GM21576 (cell line): Measurements from ENCODE around the gene SYN1.

Source experiments
- ATAC-seq: cut with Tn5 transposase; IDR thresholded peaks from one replicate; pipeline ENCODE4 v1.9.1; 2021; ENCODE audit warnings: mild to moderate bottlenecking, moderate library complexity; ENCODE audit not compliant: unreplicated experiment

SYN1 gene

DNA sequence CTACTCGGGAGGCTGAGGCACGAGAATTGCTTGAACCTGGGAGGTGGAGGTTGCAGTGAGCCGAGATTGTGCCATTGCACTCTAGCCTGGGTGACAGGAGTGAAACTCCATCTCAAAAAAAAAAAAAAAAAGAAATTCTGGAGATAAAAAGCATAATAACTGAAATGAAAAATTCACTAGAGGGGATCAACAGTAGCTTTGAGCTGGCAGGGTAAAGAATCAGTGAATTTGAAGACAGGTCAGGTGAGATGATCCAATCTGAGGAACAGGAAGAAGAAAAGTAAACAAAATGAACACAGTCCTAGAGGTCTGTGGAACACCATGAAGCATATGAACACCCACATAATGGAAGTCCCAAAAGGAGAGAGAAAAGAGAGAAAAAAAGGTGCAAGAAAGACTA is 22.4 kb downstream of the SYN1 start:
- no peak for ATAC-seq

DNA sequence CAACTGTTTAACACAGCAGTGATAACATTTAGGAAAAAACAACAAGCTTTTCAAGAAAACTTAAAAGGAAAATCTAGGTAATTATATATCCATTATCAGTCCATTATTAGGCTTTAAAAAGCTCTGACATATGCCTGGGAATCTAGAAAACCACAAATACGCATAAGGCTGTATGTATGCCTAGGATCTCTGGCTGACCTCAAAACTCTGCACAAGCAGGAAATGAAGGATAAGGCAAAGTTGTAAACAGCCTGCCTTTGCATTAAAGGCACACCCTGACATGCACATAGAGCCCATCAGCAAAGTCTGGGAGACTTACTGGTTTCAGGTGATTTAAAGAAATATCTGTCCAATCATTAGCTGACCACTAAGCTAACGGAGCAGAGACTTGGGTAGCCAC is 23.4 kb downstream of the SYN1 start:
- no peak for ATAC-seq

- no peak for ATAC-seq
These were observed 23.9 kb downstream of the SYN1 start for GRCh38 chrX:47595716-47596251.

DNA sequence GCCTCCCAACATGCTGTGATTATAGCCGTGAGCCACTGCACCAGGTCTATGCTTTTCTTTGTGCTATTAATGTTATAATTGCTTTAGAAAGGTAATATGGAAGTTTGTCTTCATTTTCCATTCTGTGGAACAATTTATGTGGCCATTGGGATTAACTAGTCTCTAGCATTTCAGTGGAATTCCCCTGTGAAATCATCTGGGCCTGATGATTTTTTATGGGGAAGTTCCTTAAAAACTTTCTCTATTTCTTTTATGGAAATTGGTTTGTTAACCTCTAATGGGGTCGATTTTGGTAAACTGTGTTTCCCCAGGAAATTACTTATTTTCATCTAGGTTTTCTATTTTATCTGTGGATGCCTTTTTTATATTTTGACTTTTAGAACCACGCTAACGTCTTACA is 26.1 kb downstream of the SYN1 start:
- no peak for ATAC-seq

DNA sequence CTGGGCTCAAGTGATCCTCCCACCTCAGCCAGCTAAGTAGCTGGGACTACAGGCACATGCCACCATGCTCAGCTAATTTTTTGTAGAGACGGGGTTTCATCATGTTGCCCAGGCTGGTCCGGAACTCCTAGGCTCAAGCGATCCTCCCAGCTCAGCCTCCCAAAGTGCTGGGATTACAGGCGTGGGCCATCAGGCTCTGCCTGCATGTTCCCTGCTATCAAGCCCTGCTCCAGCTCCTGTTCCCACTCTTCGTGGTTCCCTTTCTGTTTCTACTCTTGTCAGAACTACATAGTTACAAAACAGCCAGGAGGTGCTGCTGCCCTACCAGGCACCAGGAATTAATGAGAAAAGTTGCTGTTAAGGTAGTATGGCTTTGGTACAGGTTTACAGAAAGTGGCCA is 28.7 kb downstream of the SYN1 start:
- no peak for ATAC-seq

DNA sequence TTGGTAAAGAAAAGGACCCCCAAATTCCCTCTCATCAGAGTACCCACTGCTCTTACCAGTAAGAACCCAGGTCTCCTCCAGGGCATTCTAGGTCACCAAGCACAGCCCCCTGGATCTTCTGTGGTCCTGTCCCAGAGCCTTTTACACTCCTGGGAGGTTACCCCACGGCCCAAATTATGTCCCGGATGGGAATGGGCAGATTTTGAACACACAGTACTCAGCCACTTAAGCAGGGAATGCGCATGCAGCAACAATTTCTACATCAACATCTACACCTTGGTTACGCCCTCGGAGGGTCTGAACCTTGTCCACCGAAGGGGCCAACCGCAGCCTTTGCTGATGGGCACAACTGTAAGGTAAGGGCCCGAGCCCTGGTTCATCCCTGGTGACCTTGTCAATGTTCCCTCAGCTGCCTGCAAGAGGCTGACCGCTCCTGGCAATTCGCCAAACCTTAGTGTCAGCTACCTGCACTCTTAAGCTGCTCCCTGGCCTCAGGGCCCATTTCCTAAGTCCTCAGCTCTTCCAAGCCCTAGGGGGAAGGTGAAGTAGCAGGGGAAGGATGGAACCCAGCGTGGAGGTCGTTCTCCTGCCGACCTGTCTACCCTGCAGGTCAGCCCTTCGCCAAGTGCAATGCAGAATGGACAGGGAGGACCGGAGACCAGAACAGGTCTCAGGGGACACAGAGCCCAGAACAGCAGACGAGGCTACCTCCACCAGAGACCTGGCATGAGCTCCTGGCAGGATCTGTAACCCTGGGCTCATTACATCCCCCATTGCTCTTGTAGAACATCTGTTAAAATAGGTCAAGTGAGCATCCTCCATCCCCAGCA is 31.5 kb downstream of the SYN1 start:
- no peak for ATAC-seq

GRCh38 chrX:47587091-47587891 is 32.4 kb downstream of the SYN1 start:
- ATAC-seq = no peak

- ATAC-seq = no peak
These were observed 33.4 kb downstream of the SYN1 start for GRCh38 chrX:47586043-47586787.

DNA sequence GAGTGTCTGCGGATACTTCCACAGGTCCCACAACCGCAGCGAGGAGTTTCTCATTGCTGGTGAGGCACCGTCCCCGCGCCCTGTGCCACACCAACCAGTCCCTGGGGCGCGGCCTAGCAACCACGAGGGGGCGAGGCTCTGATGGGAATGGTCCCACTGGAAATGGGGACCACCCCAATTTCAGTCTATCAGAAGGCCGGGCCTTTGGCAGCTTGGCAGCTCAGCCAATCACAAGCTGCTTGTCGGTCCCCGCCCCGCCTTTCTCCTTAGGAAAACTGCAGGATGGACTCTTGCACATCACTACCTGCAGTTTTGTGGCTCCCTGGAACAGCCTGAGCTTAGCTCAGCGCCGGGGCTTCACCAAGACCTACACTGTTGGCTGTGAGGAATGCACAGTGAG is 34.4 kb downstream of the SYN1 start:
- ATAC-seq = no peak

GRCh38 chrX:47584714-47585113 is 34.9 kb downstream of the SYN1 start:
- ATAC-seq = no peak

- ATAC-seq = no peak
These were observed 36.3 kb downstream of the SYN1 start for GRCh38 chrX:47583240-47583861.

DNA sequence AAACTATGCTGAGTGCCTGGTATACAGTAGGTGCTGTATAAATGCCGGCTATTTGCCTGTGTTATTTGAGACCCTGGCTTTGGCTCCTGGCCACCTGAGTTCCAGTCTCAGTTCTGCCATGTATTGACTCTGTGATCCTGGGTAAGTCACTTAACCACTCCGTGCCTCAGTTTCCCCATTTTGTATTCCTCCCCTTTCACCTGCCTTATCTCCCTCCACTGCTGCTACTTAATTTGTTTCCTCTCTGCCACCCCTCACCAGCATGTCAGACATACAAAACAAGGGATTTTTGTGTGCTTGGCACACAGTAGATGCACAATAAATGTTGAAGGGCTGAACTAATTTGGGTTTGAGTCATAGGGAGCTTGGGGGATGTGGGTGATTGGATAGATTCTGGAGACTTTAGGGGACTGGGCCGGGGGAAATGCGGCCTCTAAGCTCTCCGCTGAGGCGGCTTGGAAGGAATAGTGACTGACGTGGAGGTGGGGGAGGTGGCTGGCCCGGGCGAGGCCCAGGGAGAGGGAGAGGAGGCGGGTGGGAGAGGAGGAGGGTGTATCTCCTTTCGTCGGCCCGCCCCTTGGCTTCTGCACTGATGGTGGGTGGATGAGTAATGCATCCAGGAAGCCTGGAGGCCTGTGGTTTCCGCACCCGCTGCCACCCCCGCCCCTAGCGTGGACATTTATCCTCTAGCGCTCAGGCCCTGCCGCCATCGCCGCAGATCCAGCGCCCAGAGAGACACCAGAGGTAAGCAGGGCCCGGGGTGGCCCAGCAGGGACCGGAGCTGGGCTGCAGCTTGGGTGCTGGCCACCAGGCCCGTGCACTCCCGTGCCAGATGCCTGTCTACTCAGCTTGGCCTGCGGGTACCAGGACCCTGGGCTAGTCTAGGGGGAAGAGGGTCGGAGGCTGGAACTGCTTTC is 37.7 kb downstream of the SYN1 start, which contains the start of gene TIMP1:
TSS of gene TIMP1 (plus strand) at position 706 of the 917 bp plus-strand sequence. CDS start 980 bp downstream, outside the sequence.
- ATAC-seq = peak; percentile 85

DNA sequence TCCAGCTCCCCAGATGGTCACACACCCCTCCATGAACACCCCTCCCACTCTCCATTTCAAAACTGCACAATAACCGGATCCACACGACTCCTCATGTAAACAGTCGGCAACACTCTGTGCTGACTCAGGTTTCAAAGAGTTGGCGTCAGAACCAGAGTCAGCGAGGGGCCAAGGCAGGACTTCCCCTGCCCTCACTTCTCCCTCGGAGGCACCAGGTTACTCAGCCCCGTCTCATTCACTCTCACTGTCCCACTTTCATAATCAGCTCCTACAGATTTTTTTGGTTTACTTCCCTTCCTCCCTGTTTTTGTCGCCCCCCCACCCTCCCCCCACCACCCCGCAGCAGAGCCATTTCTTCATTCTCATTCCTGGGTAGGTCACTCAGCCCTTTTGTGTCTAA is 40.1 kb downstream of the SYN1 start:
- ATAC-seq = no peak

DNA sequence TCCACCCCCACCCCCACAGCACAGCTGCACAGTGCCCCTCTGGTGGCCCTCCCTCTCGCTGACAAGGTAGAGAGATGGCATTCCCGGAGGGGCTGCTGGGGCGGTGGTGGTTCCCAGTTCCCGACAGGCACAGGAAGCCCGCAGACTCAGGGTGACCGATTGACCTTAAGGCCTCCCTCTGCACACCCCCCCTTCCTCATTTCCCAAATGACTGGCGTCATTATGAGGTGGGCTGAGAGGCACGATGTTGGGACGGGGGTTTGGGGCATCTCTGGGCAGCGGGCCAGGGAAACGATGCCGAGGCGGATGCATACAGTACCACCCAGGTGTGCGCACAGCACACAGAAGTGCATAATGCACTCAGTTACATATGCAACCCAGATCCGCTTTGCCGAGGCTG is 41.0 kb downstream of the SYN1 start:
- ATAC-seq = no peak

GRCh38 chrX:47577901-47578300 is 41.8 kb downstream of the SYN1 start:
- no peak for ATAC-seq

- no peak for ATAC-seq
These were observed 42.2 kb downstream of the SYN1 start for GRCh38 chrX:47577424-47577823.

DNA sequence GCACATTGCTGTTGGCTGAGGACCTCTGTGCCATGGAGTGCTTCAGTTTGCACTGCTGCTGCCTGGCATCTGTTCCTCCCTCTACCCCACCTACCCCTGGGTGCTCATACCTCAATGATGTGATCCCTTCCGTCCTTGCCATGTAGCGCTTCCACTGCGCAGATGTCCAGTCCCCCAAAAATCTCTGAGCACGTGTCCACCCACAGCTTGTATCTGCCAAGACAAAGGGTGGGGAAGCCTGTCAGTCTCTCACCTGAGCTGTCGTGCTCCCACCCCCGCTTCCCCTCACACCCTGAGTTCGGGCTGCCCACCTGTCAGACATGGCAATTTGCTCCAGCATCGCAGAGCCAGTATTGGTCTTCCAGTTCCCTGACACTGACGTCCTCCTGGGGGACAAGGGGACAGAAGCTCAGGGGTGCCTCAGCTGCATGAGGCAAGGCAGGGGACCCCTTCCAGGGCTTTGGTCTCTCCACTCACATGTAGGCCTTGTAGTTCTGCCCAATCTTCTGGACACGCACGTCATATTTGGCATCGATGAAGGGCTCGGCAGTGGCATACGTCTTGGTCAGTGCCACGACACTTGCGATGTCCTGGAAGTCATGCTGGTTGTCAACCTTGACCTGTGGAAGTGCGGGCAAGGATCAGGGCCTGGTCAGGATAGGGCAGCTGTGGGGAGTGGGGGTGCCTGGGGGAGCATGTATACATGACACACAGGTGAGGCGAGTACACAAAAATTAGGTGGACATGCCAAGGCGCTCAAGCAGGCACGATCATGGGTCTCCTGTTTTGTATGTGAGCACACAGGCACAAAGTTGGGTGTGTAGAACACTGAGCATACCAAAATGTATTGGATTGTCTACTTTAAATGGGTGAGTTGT is 43.4 kb downstream of the SYN1 start:
- ATAC-seq = no peak

DNA sequence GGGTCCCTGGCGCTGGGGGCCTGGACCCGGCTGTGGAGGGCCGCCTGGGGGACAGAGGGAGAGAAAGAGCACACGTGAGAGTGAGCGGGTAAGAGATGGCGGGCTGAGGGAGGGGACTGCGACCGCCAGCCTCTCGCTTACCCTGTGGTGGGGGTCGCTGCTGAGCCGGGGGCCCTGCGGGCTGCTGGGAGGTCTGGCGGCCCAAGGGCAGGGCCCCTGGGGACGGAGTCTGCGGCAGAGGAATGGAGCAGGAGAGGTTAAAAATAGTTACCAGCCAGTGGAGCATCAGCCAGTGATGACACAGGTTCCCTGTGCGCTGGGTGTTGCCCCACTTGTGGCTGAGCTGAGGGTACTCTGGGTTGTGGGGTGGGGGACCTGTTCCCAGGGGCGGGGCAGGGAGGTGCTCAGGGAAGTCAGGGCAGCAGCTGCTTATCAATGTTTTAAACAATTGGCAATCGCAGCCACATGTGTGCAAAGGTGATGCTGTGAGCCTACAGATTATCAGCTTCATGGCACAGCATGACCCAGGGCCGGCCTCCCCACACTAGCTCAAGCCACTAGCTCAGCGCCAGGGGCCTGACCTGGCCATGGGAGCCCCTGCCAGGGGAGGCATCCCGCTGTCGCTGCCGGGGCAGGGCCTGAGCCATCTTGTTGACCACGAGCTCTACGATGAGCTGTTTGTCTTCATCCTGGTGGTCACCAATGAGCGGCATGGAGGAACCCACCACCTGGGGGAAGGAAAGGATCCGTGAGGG is 44.9 kb downstream of the SYN1 start:
- no peak for ATAC-seq
